ENCODE data around the gene SLC39A10.
"Not testable (repeated sequence)": the region's sequence is repeated elsewhere in the genome, so short reads cannot be mapped to it uniquely, and the experiment has no call there.

SLC39A10 gene

GRCh38 chr2:195644708-195645107 is 12.3 kb upstream of the SLC39A10 start:
- DNase-seq (ENCODE audit: low spot score) = not testable (repeated sequence)

GRCh38 chr2:195645413-195645812 is 11.6 kb upstream of the SLC39A10 start:
- no peak for DNase-seq (ENCODE audit: low spot score)

GRCh38 chr2:195646424-195646823 is 10.6 kb upstream of the SLC39A10 start:
- peak; percentile 47 for DNase-seq (ENCODE audit: low spot score)

GRCh38 chr2:195647302-195647701 is 9.7 kb upstream of the SLC39A10 start:
- DNase-seq (ENCODE audit: low spot score) = no peak

GRCh38 chr2:195648370-195648769 is 8.7 kb upstream of the SLC39A10 start:
- not testable (repeated sequence) for DNase-seq (ENCODE audit: low spot score)

GRCh38 chr2:195648787-195649186 is 8.2 kb upstream of the SLC39A10 start:
- no peak for DNase-seq (ENCODE audit: low spot score)

GRCh38 chr2:195649629-195650190 is 7.3 kb upstream of the SLC39A10 start:
- DNase-seq (ENCODE audit: low spot score) = no peak

GRCh38 chr2:195651046-195651445 is 6.0 kb upstream of the SLC39A10 start:
- no peak for DNase-seq (ENCODE audit: low spot score)

GRCh38 chr2:195652911-195653310 is 4.1 kb upstream of the SLC39A10 start:
- DNase-seq (ENCODE audit: low spot score) = no peak

- DNase-seq (ENCODE audit: low spot score) = no peak
Measured at GRCh38 chr2:195656161-195656858, 716 bp upstream of the SLC39A10 start.

- peak; percentile 76 for DNase-seq (ENCODE audit: low spot score)
Measured at GRCh38 chr2:195657634-195658540, 861 bp downstream of the SLC39A10 start.

- DNase-seq (ENCODE audit: low spot score) = peak; percentile 35
Measured at GRCh38 chr2:195658541-195658890, 1.5 kb downstream of the SLC39A10 start.

GRCh38 chr2:195659114-195659513 is 2.1 kb downstream of the SLC39A10 start:
- DNase-seq (ENCODE audit: low spot score) = no peak

- peak; percentile 52 for DNase-seq (ENCODE audit: low spot score)
Measured at GRCh38 chr2:195659982-195660890, 3.2 kb downstream of the SLC39A10 start.

GRCh38 chr2:195662138-195662537 is 5.1 kb downstream of the SLC39A10 start:
- DNase-seq (ENCODE audit: low spot score) = no peak

- DNase-seq (ENCODE audit: low spot score) = no peak
Measured at GRCh38 chr2:195663007-195663406, 6.0 kb downstream of the SLC39A10 start.

GRCh38 chr2:195664528-195664927 is 7.5 kb downstream of the SLC39A10 start:
- no peak for DNase-seq (ENCODE audit: low spot score)

GRCh38 chr2:195665153-195665552 is 8.1 kb downstream of the SLC39A10 start:
- DNase-seq (ENCODE audit: low spot score) = not testable (repeated sequence)

- no peak for DNase-seq (ENCODE audit: low spot score)
Measured at GRCh38 chr2:195666113-195666712, 9.2 kb downstream of the SLC39A10 start.

GRCh38 chr2:195667974-195668373 is 10.9 kb downstream of the SLC39A10 start:
- no peak for DNase-seq (ENCODE audit: low spot score)

GRCh38 chr2:195670191-195670590 is 13.2 kb downstream of the SLC39A10 start:
- DNase-seq (ENCODE audit: low spot score) = no peak
